Glutamatergic neuron (in vitro differentiated cells): ENCODE results near the gene ECHS1. TPM values are rescaled to one million over a fixed set of nuclear protein-coding genes. Genes with fewer than 3 reads are reported as not detected.
A peak's percentile ranks its signal among the peaks of the same experiment; 100 is the strongest.

Experiments used
- DNase-seq: peaks from one replicate; pipeline ENCODE4 v3.0.0; 2022
- H3K27ac Mint-ChIP-seq: one replicate; pipeline ENCODE4 v1.8.0; 2020; ENCODE audit warnings: mild to moderate bottlenecking, mixed read lengths, inconsistent platforms; ENCODE audit not compliant: unreplicated experiment
- H3K27me3 Mint-ChIP-seq: one replicate; pipeline ENCODE4 v1.8.0; 2020; ENCODE audit warnings: mild to moderate bottlenecking, moderate library complexity, mixed read lengths, inconsistent platforms; ENCODE audit not compliant: unreplicated experiment
- H3K36me3 Mint-ChIP-seq: one replicate; pipeline ENCODE4 v1.8.0; 2020; ENCODE audit warnings: mild to moderate bottlenecking, mixed read lengths, inconsistent platforms; ENCODE audit not compliant: unreplicated experiment
- H3K4me1 Mint-ChIP-seq: one replicate; pipeline ENCODE4 v1.8.0; 2020; ENCODE audit warnings: mild to moderate bottlenecking, low read depth, mixed read lengths, inconsistent platforms; ENCODE audit not compliant: unreplicated experiment
- H3K4me3 Mint-ChIP-seq: one replicate; pipeline ENCODE4 v1.8.0; 2020; ENCODE audit warnings: mild to moderate bottlenecking, mixed read lengths, inconsistent platforms; ENCODE audit not compliant: unreplicated experiment
- H3K9me3 Mint-ChIP-seq: one replicate; pipeline ENCODE4 v1.8.0; 2020; ENCODE audit warnings: mild to moderate bottlenecking, moderate library complexity, mixed read lengths, inconsistent platforms; ENCODE audit not compliant: unreplicated experiment
- total RNA-seq: library from RNA; stranded (reverse); fragmentation: NEBNext Ultra II Directional; extraction: Animal tissue kit (Norgen Biotek cat#: 25700); gene quantifications from one replicate; pipeline ENCODE4 v1.2.1, GENCODE V29; 2021; ENCODE audit not compliant: unreplicated experiment
- TF ChIP-seq, protein P1 (sequence below): fragments of 200-600 bp; sonication (generic); IDR thresholded peaks from one replicate; pipeline ENCODE4 v1.5.0; 2021; ENCODE audit not compliant: partially characterized antibody, unreplicated experiment

The ECHS1 gene
- total RNA-seq, 1 donor from 2014 or later: 64.2 TPM

DNA sequence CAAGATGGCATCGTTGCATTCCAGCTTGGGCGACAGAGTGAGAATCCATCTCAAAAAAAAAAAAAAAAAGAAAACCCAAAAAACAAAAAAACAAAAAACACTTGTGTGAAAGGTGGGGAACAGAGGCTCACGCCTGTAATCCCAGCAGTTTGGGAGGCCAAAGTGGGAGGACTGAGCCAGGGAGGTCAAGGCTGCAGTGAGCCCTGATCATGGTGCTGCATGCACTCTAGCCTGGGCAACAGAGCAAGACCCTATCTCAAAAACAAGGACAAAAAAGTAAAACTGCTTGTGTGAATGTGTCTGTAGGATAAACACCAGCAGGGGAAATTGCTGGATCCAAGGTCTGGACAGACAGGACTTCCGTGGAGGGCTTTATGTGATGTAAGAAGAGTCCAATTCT is 10.4 kb upstream of the ECHS1 start:
- DNase-seq: no peak
- Mint-ChIP-seq H3K4me3 (no peak overlapping the region), H3K27ac (no peak overlapping the region), H3K36me3 (no peaks in the 10 kb centered on the region), H3K4me1 (peaks cover 11% of the 10 kb centered on the region), H3K27me3 (peaks cover 7% of the 10 kb centered on the region), H3K9me3 (peaks cover 7% of the 10 kb centered on the region)
- TF ChIP-seq, protein P1, sequence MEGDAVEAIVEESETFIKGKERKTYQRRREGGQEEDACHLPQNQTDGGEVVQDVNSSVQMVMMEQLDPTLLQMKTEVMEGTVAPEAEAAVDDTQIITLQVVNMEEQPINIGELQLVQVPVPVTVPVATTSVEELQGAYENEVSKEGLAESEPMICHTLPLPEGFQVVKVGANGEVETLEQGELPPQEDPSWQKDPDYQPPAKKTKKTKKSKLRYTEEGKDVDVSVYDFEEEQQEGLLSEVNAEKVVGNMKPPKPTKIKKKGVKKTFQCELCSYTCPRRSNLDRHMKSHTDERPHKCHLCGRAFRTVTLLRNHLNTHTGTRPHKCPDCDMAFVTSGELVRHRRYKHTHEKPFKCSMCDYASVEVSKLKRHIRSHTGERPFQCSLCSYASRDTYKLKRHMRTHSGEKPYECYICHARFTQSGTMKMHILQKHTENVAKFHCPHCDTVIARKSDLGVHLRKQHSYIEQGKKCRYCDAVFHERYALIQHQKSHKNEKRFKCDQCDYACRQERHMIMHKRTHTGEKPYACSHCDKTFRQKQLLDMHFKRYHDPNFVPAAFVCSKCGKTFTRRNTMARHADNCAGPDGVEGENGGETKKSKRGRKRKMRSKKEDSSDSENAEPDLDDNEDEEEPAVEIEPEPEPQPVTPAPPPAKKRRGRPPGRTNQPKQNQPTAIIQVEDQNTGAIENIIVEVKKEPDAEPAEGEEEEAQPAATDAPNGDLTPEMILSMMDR: no peak

- Mint-ChIP-seq H3K9me3 (peaks cover 10% of the 10 kb centered on the region), H3K27me3 (peaks cover 9% of the 10 kb centered on the region), H3K4me1 (peaks cover 16% of the 10 kb centered on the region), H3K36me3 (no peaks in the 10 kb centered on the region), H3K4me3 (no peak overlapping the region), H3K27ac (no peak overlapping the region)
- no peak for DNase-seq
- TF ChIP-seq, protein P1: no peak
Observed at GRCh38 chr10:133381036-133381435, 7.9 kb upstream of the ECHS1 start.

DNA sequence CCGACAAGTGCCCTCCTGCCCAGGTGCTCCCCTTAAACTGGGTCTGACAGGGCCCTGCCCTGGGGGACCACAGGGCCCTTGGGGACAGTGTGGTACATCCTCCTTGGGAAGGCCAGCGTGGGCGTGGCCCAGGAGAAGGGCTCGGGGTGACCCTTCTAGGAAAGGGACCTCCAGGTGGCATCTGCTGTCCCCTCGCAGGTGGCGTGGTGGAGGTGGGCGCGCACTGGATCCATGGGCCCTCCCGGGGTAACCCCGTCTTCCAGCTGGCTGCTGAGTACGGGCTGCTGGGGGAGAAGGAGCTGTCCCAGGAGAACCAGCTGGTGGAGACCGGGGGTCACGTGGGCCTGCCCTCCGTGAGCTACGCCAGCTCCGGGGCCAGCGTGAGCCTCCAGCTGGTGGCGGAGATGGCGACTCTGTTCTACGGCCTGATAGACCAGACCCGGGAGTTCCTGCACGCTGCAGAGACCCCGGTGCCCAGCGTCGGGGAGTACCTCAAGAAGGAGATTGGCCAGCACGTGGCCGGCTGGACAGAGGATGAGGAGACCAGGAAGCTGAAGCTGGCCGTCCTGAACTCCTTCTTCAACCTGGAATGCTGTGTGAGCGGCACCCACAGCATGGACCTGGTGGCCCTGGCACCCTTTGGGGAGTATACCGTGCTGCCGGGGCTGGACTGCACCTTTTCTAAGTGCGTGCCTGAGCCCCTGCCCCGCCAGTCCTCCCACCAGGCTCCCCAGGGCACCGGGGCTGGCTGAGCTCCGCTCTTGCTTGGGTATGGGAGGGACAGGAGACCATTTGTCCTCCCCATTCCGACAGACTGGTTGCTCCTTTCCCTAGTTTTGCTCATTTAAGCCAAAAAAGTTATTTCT is 6.9 kb upstream of the ECHS1 start:
- peaks cover 16% of the 10 kb centered on the region for H3K4me1 Mint-ChIP-seq
- TF ChIP-seq, protein P1: no peak
- H3K27ac Mint-ChIP-seq: peak overlapping the region; percentile 43
- peaks cover 11% of the 10 kb centered on the region for H3K9me3 Mint-ChIP-seq
- H3K27me3 Mint-ChIP-seq: peaks cover 14% of the 10 kb centered on the region
- no peak for DNase-seq
- H3K4me3 Mint-ChIP-seq: peak overlapping the region; percentile 70
- H3K36me3 Mint-ChIP-seq: no peaks in the 10 kb centered on the region

DNA sequence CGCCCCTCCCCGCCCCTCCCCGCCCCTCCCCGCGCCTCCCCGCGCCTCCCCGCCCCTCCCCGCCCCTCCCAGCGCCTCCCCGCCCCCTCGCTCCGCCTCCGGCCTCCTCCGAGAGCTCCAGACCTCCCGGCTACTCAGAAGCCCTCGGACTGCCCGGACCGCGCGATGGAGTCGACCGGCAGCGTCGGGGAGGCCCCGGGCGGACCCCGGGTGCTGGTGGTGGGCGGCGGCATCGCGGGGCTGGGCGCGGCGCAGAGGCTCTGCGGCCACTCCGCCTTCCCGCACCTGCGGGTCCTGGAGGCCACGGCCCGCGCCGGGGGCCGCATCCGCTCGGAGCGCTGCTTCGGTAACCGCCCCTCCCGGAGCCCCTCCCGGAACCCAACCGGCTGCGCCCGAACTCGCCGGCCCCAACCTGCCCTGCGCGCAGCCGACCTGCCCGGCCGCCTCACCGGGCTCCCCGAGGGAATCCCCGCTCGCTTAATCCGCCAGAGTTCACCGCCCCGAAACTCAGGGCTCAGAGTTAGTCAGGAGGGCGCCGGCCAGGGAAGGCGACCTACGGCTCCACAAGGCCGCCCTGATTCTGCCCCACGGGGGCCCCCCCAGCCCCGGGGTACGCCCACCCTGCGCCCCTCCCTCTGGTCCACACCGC is 6.1 kb upstream of the ECHS1 start, which contains the start of gene PAOX:
Gene PAOX (plus strand): TSS at position 111 of the 649 bp plus-strand sequence. CDS start 55 bp downstream, at position 166.
- peak; percentile 79 for DNase-seq
- Mint-ChIP-seq H3K27ac (no peak within 1 kb of the TSS), H3K9me3 (peaks cover 11% of the 10 kb centered on the region), H3K27me3 (peaks cover 16% of the 10 kb centered on the region), H3K4me3 (peak within 1 kb of the TSS; percentile 71), H3K4me1 (peaks cover 12% of the 10 kb centered on the region), H3K36me3 (peaks cover 4% of the 10 kb centered on the region)
- TF ChIP-seq, protein P1: no peak
